ENCODE data around the gene NSD1. TPM values are rescaled to one million over a fixed set of nuclear protein-coding genes. Genes with fewer than 3 reads are reported as not detected.
A peak's percentile ranks its signal among the peaks of the same experiment; 100 is the strongest.

NSD1 gene
- total and polyA plus RNA-seq, 10 of the 15 experiments (the other 5 are each of a cell fraction or from before 2014, with no cell fraction given), result 7.0 to 57.9 (median 30.4) TPM

DNA sequence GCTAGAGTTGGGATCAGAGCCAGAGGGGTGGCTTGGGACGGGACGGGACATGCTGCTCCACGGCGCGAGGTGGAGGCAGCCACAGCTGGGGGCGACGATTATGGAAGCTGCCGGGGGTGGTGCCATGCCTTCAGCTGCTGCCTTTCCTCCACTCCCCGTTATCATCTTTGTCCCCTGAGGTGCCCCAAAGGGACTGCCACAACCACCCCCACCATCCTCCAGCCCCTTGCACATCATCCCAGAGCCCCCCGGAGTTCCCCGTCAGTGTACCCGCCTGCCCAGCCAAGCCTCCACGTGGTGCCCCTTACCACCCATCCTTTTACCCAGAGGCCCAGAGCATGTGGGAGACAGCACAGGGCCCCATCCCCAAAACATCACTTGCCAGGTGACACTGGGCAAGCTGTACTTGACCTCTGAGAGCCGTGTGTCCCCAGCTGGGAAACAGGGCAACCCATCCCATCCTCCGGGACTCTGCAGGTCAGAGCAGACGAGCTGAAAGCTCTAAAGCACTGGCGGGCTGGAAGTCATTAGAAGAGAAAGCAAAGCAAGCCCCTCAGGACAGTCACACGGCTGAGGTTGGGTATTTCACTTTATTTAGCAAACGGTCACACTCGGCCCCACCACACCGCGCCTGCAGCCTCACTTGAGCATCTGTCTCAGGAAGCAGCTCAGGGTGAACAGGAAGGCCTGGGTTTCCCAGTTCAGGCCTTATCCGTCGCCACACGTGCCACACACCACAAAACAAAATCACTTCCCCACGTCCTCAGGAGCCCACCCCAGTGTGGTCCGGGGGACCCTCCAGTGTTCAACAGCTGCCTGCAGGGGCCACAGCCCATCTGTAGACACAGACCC lies 197.6 kb downstream of the NSD1 start:
- WGBS (ENCODE audit: insufficient coverage, insufficient replicate concordance, low lambda C conversion rate, missing lambda C conversion rate), result 77% methylated on average over 26 of the region's 27 CpGs
- in situ Hi-C loops (cut with MboI), result no loop called here
- ChIA-PET POLR2A (no interaction called here), SMC1A (ENCODE audit: uncharacterized antibody, unreplicated experiment) (no interaction called here), CTCF (no interaction called here), RAD21 (ENCODE audit: unreplicated experiment) (no interaction called here)
- DNase-seq (ENCODE audit: low read depth, low spot score), result no peak
- Histone ChIP-seq H3K4me3 (no peak overlapping the region), H3K27me3 (replicated peaks in 1 of 2; ENCODE audit: control insufficient read depth in 2 of 2, insufficient read depth in 2 of 2, low read length in 1 of 2) (no peaks in the 10 kb centered on the region), H3K9me3 (replicated peaks; ENCODE audit: control insufficient read depth, insufficient read depth, low read length) (no peaks in the 10 kb centered on the region), H3K9ac (ENCODE audit: control insufficient read depth, insufficient read depth, low read length) (no peak overlapping the region), H3K36me3 (ENCODE audit: control insufficient read depth in 2 of 2, insufficient read depth in 2 of 2, low read length in 1 of 2) (peaks cover 21 to 49% of the 10 kb centered on the region in 2 experiments), H4K20me1 (ENCODE audit: control insufficient read depth, insufficient read depth) (no peaks in the 10 kb centered on the region; the same call in 1 of the 2 replicates), H3K4me1 (ENCODE audit: control insufficient read depth, insufficient read depth, low read length) (no peaks in the 10 kb centered on the region), H3K4me2 (ENCODE audit: control insufficient read depth, insufficient read depth) (no peak overlapping the region), H3K79me2 (ENCODE audit: control insufficient read depth, insufficient read depth, low read length) (no peaks in the 10 kb centered on the region), H2AFZ (ENCODE audit: control insufficient read depth, low read depth, low read length) (no peak overlapping the region), H3K27ac (ENCODE audit: control insufficient read depth, insufficient read depth) (no peak overlapping the region)
- intact Hi-C loops (cut with micrococcal nuclease; ENCODE audit: unreplicated experiment), result no loop called here
- 0 out of 2 replicates have a peak, but pooled peaks have one; percentile 32 for TF ChIP-seq POLR2A (IDR thresholded peaks at IDR 0.05; ENCODE audit: low read depth, low read length)
- TF ChIP-seq, protein P1, sequence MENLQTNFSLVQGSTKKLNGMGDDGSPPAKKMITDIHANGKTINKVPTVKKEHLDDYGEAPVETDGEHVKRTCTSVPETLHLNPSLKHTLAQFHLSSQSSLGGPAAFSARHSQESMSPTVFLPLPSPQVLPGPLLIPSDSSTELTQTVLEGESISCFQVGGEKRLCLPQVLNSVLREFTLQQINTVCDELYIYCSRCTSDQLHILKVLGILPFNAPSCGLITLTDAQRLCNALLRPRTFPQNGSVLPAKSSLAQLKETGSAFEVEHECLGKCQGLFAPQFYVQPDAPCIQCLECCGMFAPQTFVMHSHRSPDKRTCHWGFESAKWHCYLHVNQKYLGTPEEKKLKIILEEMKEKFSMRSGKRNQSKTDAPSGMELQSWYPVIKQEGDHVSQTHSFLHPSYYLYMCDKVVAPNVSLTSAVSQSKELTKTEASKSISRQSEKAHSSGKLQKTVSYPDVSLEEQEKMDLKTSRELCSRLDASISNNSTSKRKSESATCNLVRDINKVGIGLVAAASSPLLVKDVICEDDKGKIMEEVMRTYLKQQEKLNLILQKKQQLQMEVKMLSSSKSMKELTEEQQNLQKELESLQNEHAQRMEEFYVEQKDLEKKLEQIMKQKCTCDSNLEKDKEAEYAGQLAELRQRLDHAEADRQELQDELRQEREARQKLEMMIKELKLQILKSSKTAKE (IDR thresholded peaks at IDR 0.05; ENCODE audit: low read depth, poor library complexity, severe bottlenecking), result no peak
- FAIRE-seq, result no peak
- no TSS peak for BruUV-seq (replicated peaks)
- no peak for ATAC-seq
